HepG2 (cell line): ENCODE data around the gene FLYWCH1. TPM values are rescaled to one million over a fixed set of nuclear protein-coding genes. Genes with fewer than 3 reads are reported as not detected.

Source experiments
- CC2D1A ChIP-seq: sonication (generic); formaldehyde crosslinking; IDR thresholded peaks from 2 replicates; pipeline ENCODE4 v1.8.1; 2023; ENCODE audit warnings: mild to moderate bottlenecking, missing genetic modification reagents
- CREB3 ChIP-seq: sonication (generic); formaldehyde crosslinking; IDR thresholded peaks from 2 replicates; pipeline ENCODE4 v1.5.0; 2020; ENCODE audit warnings: missing genetic modification reagents
- EED ChIP-seq: sonication (generic); formaldehyde crosslinking; IDR thresholded peaks from 2 replicates; pipeline ENCODE4 v1.5.0; 2020; ENCODE audit warnings: mild to moderate bottlenecking, missing genetic modification reagents
- FOXM1 ChIP-seq: sonication (generic); formaldehyde crosslinking; IDR thresholded peaks from 2 replicates; pipeline ENCODE4 v1.5.0; 2020; ENCODE audit warnings: missing genetic modification reagents
- GTF3A ChIP-seq: sonication (generic); formaldehyde crosslinking; conservative IDR thresholded peaks from 2 replicates; pipeline ENCODE4 v1.4.0; 2020; ENCODE audit warnings: mild to moderate bottlenecking, missing genetic modification reagents
- HNRNPLL ChIP-seq: fragments of 200-400 bp; formaldehyde crosslinking; IDR thresholded peaks from 2 replicates; pipeline ENCODE4 v1.6.1; 2017; ENCODE audit warnings: mild to moderate bottlenecking, low read depth, low read length; ENCODE audit not compliant: poor library complexity, severe bottlenecking
- HOMEZ ChIP-seq: IDR thresholded peaks from 2 replicates; pipeline ENCODE4 v1.6.1; 2016; ENCODE audit warnings: low read depth
- KAT7 ChIP-seq: IDR thresholded peaks from 2 replicates; pipeline ENCODE4 v1.6.1; 2018; ENCODE audit warnings: borderline replicate concordance, missing compliant biosample characterization
- KAT8 ChIP-seq: IDR thresholded peaks from 2 replicates; pipeline ENCODE4 v1.6.1; 2016; ENCODE audit warnings: missing genetic modification reagents, missing compliant biosample characterization
- MAFK ChIP-seq, 2 experiments: IDR thresholded peaks in 1 of 2; conservative IDR thresholded peaks in 1 of 2; 2 replicates each; pipeline ENCODE4 v1.6.1; 2011; ENCODE audit warnings: improper control_type of control experiment in 2 of 2, low read length in 2 of 2
- MTA3 ChIP-seq: sonication (generic); formaldehyde crosslinking; IDR thresholded peaks from 2 replicates; pipeline ENCODE4 v1.4.0; 2020; ENCODE audit warnings: missing genetic modification reagents
- MYPOP ChIP-seq: sonication (generic); formaldehyde crosslinking; IDR thresholded peaks from 2 replicates; pipeline ENCODE4 v1.8.1; 2023; ENCODE audit warnings: mild to moderate bottlenecking, moderate library complexity, missing genetic modification reagents
- NFKBIZ ChIP-seq: IDR thresholded peaks from 2 replicates; pipeline ENCODE4 v1.6.1; 2018; ENCODE audit warnings: missing genetic modification reagents, missing compliant biosample characterization
- PHB2 ChIP-seq: fragments of 450-650 bp; IDR thresholded peaks from 2 replicates; pipeline ENCODE4 v1.6.1; 2018; ENCODE audit not compliant: partially characterized antibody
- RBFOX2 ChIP-seq: fragments of 200-400 bp; formaldehyde crosslinking; IDR thresholded peaks from 2 replicates; pipeline ENCODE4 v1.6.1; 2017; ENCODE audit warnings: low read depth, mild to moderate bottlenecking, low read length
- SATB2 ChIP-seq: sonication (generic); formaldehyde crosslinking; IDR thresholded peaks from 2 replicates; pipeline ENCODE4 v1.5.0; 2020; ENCODE audit warnings: missing genetic modification reagents
- SMARCC2 ChIP-seq: fragments of 450-650 bp; IDR thresholded peaks from 2 replicates; pipeline ENCODE4 v1.6.1; 2017; ENCODE audit warnings: antibody characterized with exemption, mild to moderate bottlenecking
- TFDP2 ChIP-seq: sonication (generic); formaldehyde crosslinking; IDR thresholded peaks from 2 replicates; pipeline ENCODE4 v1.4.0; 2020; ENCODE audit warnings: missing genetic modification reagents
- THAP8 ChIP-seq: sonication (generic); formaldehyde crosslinking; IDR thresholded peaks from 2 replicates; pipeline ENCODE4 v1.5.1; 2020; ENCODE audit warnings: missing genetic modification reagents, mild to moderate bottlenecking, borderline replicate concordance
- TP53 ChIP-seq: sonication (generic); formaldehyde crosslinking; conservative IDR thresholded peaks from 2 replicates; pipeline ENCODE4 v1.4.0; 2020; ENCODE audit warnings: missing genetic modification reagents
- XRCC5 ChIP-seq: fragments of 200-400 bp; formaldehyde crosslinking; optimal IDR thresholded peaks from 2 replicates; pipeline ENCODE3; 2017; ENCODE audit warnings: mild to moderate bottlenecking, low read length
- ZC3H13 ChIP-seq: sonication (generic); formaldehyde crosslinking; IDR thresholded peaks from 2 replicates; pipeline ENCODE4 v1.8.1; 2023; ENCODE audit warnings: mild to moderate bottlenecking, missing genetic modification reagents, moderate library complexity
- ZFP1 ChIP-seq: IDR thresholded peaks from 2 replicates; pipeline ENCODE4 v1.6.1; 2016
- ZFP36 ChIP-seq: fragments of 150-350 bp; IDR thresholded peaks from 2 replicates; pipeline ENCODE4 v1.6.1; 2018; ENCODE audit warnings: borderline replicate concordance, low read length, low read depth; ENCODE audit not compliant: partially characterized antibody
- ZNF501 ChIP-seq: sonication (generic); formaldehyde crosslinking; IDR thresholded peaks from 2 replicates; pipeline ENCODE4 v1.5.1; 2020; ENCODE audit warnings: mild to moderate bottlenecking, moderate library complexity, missing genetic modification reagents
- ZNF839 ChIP-seq: sonication (generic); formaldehyde crosslinking; IDR thresholded peaks from 2 replicates; pipeline ENCODE4 v1.4.0; 2020; ENCODE audit warnings: missing genetic modification reagents, mild to moderate bottlenecking, borderline replicate concordance
- ZSCAN9 ChIP-seq: IDR thresholded peaks from 2 replicates; pipeline ENCODE4 v1.6.1; 2016; ENCODE audit warnings: borderline replicate concordance
- polyA plus RNA-seq, 8 experiments: library from polyadenylated mRNA; depleted of rRNA in 3 of 8; stranded (reverse) in 7 of 8; unstranded in 1 of 8; fragments of >200 nt; fragmentation: Illumina TruSeq in 4 of 8; extraction: Trizol in 4 of 8; gene quantifications; 2 replicates each; pipeline versions ENCODE4 v1.2.1 to v1.2.3, GENCODE V29; 2011 to 2016; ENCODE audit warnings: low read depth in 4 of 8, missing spikeins in 1 of 8, mixed read lengths in 1 of 8; ENCODE audit not compliant: insufficient read depth in 1 of 8
- total RNA-seq, 5 experiments: library from RNA; depleted of rRNA; stranded (reverse); fragments of >200 nt; fragmentation: Illumina TruSeq; extraction: Trizol; gene quantifications; 2 replicates each; pipeline ENCODE4 v1.2.3, GENCODE V29; 2016; ENCODE audit warnings: low read depth in 1 of 5

FLYWCH1 gene
- total and polyA plus RNA-seq, 2 of the 13 experiments (the other 11 are each of a cell fraction or from before 2014, with no cell fraction given) = 7.3 to 12.4 TPM

- no peak for TF ChIP-seq ZFP36
- peak; percentile 41; the same call in 1 of the 2 replicates for TF ChIP-seq ZSCAN9
- TF ChIP-seq KAT7 (CRISPR knock-in tag) = no peak; the same call in 1 of the 2 replicates
- TF ChIP-seq ZNF839 (CRISPR knock-in tag) = no peak
- no peak for TF ChIP-seq ZFP1 (CRISPR knock-in tag)
- no peak for TF ChIP-seq ZC3H13 (CRISPR knock-in tag)
- peak; percentile 70; the same call in 1 of the 2 replicates for TF ChIP-seq ZNF501 (CRISPR knock-in tag)
- peak; percentile 81 for TF ChIP-seq RBFOX2
- TF ChIP-seq NFKBIZ (CRISPR knock-in tag) = no peak
- no peak for TF ChIP-seq MAFK (conservative IDR thresholded peaks at IDR 0.05 in 1 of 2, IDR thresholded peaks at IDR 0.05 in 1 of 2; ENCODE audit: low read length in 2 of 2)
- no peak for TF ChIP-seq SMARCC2
- no peak for TF ChIP-seq PHB2
- TF ChIP-seq KAT8 (CRISPR knock-in tag) = peak; percentile 33; the same call in 1 of the 2 replicates
- TF ChIP-seq TP53 (CRISPR knock-in tag) = no peak
- TF ChIP-seq SATB2 (CRISPR knock-in tag) = peak; percentile 22; the same call in 1 of the 2 replicates
- peak; percentile 94 for TF ChIP-seq HNRNPLL
- 0 out of 2 replicates have a peak, but pooled peaks have one; percentile 38 for TF ChIP-seq HOMEZ (CRISPR knock-in tag)
- TF ChIP-seq MTA3 (CRISPR knock-in tag) = no peak
- no peak for TF ChIP-seq FOXM1 (CRISPR knock-in tag)
- TF ChIP-seq CREB3 = no peak
- peak; percentile 90 for TF ChIP-seq XRCC5
- TF ChIP-seq THAP8 (CRISPR knock-in tag) = no peak
- TF ChIP-seq TFDP2 (CRISPR knock-in tag) = peak; percentile 64; the same call in 1 of the 2 replicates
- 0 out of 2 replicates have a peak, but pooled peaks have one; percentile 32 for TF ChIP-seq MYPOP (CRISPR knock-in tag)
- TF ChIP-seq EED (CRISPR knock-in tag) = peak; percentile 77; the same call in 1 of the 2 replicates
- no peak for TF ChIP-seq CC2D1A
- no peak for TF ChIP-seq GTF3A (CRISPR knock-in tag)
Measured at GRCh38 chr16:2911638-2912329, at the start of gene FLYWCH1 (continued).
